Parathyroid adenoma (tissue), 2 donors: ENCODE measurements around the gene COL11A1.
"Not testable (repeated sequence)": the region's sequence is repeated elsewhere in the genome, so short reads cannot be mapped to it uniquely, and the experiment has no call there.

Source experiments
- H2AFZ ChIP-seq: fragments of 300-600 bp; sonication (generic); one replicate; pipeline ENCODE4 v1.7.0; 2017; ENCODE audit warnings: antibody characterized with exemption, mild to moderate bottlenecking
- H3K27ac ChIP-seq: fragments of 300-600 bp; sonication (generic); one replicate; pipeline ENCODE4 v1.7.0; 2017
- H3K27me3 ChIP-seq: fragments of 300-600 bp; sonication (generic); one replicate; pipeline ENCODE4 v1.7.0; 2017; ENCODE audit warnings: low read length; ENCODE audit not compliant: control insufficient read depth, insufficient read depth
- H3K36me3 ChIP-seq: fragments of 300-600 bp; sonication (generic); one replicate; pipeline ENCODE4 v1.7.0; 2017; ENCODE audit warnings: low read length; ENCODE audit not compliant: control insufficient read depth, insufficient read depth
- H3K4me1 ChIP-seq: fragments of 300-600 bp; sonication (generic); one replicate; pipeline ENCODE4 v1.7.0; 2017; ENCODE audit warnings: control low read depth
- H3K4me2 ChIP-seq: fragments of 300-600 bp; sonication (generic); one replicate; pipeline ENCODE4 v1.7.0; 2017; ENCODE audit warnings: low read length
- H3K4me3 ChIP-seq: fragments of 300-600 bp; sonication (generic); one replicate; pipeline ENCODE4 v1.7.0; 2017; ENCODE audit warnings: low read depth, low read length
- H3K79me2 ChIP-seq: fragments of 300-600 bp; sonication (generic); one replicate; pipeline ENCODE4 v1.7.0; 2017; ENCODE audit warnings: control low read depth
- H3K9ac ChIP-seq: fragments of 300-600 bp; sonication (generic); one replicate; pipeline ENCODE4 v1.7.0; 2017; ENCODE audit warnings: mild to moderate bottlenecking
- H3K9me3 ChIP-seq: fragments of 300-600 bp; sonication (generic); one replicate; pipeline ENCODE4 v1.7.0; 2017; ENCODE audit warnings: low read length; ENCODE audit not compliant: control insufficient read depth
- CTCF ChIP-seq: fragments of 300-600 bp; sonication (generic); IDR thresholded peaks from one replicate; pipeline ENCODE4 v1.7.0; 2017; ENCODE audit warnings: antibody characterized with exemption, mild to moderate bottlenecking
- donor health status: primary hyperparathyroidism.

The COL11A1 gene

GRCh38 chr1:102836991-102837390 lies 271.3 kb downstream of the COL11A1 start:
- no peaks in the 10 kb centered on the region for H3K36me3 ChIP-seq

GRCh38 chr1:102834688-102835320 lies 273.5 kb downstream of the COL11A1 start:
- H3K4me1 ChIP-seq = no peaks in the 10 kb centered on the region
- H3K27me3 ChIP-seq = no peaks in the 10 kb centered on the region
- H3K36me3 ChIP-seq = no peaks in the 10 kb centered on the region
- no peak overlapping the region for H3K4me2 ChIP-seq
- no peaks in the 10 kb centered on the region for H3K9me3 ChIP-seq
- H3K9ac ChIP-seq = no peak overlapping the region
- H3K27ac ChIP-seq = no peak overlapping the region
- H2AFZ ChIP-seq = no peak overlapping the region
- H3K4me3 ChIP-seq = no peak overlapping the region
- TF ChIP-seq CTCF = no peak
- no peaks in the 10 kb centered on the region for H3K79me2 ChIP-seq

More at GRCh38 chr1:102836991-102837390, 271.3 kb downstream of the COL11A1 start:
- no peaks in the 10 kb centered on the region for H3K27me3 ChIP-seq
- H3K4me3 ChIP-seq = no peak overlapping the region
- no peak overlapping the region for H3K27ac ChIP-seq
- H2AFZ ChIP-seq = no peak overlapping the region
- no peak overlapping the region for H3K4me2 ChIP-seq
- H3K4me1 ChIP-seq = no peaks in the 10 kb centered on the region
- no peak for TF ChIP-seq CTCF
- no peaks in the 10 kb centered on the region for H3K9me3 ChIP-seq
- no peaks in the 10 kb centered on the region for H3K79me2 ChIP-seq
- H3K9ac ChIP-seq = no peak overlapping the region

GRCh38 chr1:102833151-102833550 lies 275.2 kb downstream of the COL11A1 start:
- no peak overlapping the region for H3K4me2 ChIP-seq
- H2AFZ ChIP-seq = no peak overlapping the region
- H3K9me3 ChIP-seq = no peaks in the 10 kb centered on the region
- TF ChIP-seq CTCF = no peak
- H3K9ac ChIP-seq = no peak overlapping the region
- H3K4me3 ChIP-seq = no peak overlapping the region
- no peaks in the 10 kb centered on the region for H3K36me3 ChIP-seq
- H3K27ac ChIP-seq = no peak overlapping the region
- no peaks in the 10 kb centered on the region for H3K27me3 ChIP-seq
- H3K4me1 ChIP-seq = no peaks in the 10 kb centered on the region
- no peaks in the 10 kb centered on the region for H3K79me2 ChIP-seq

- H3K79me2 ChIP-seq, H3K4me1 ChIP-seq, H3K9me3 ChIP-seq, H3K4me2 ChIP-seq, H3K36me3 ChIP-seq, H3K27ac ChIP-seq, H2AFZ ChIP-seq, H3K9ac ChIP-seq, H3K27me3 ChIP-seq, H3K4me3 ChIP-seq: not testable (repeated sequence)
Measured at GRCh38 chr1:102826706-102827105, 281.6 kb downstream of the COL11A1 start.
